ENCODE measurements around the gene LPCAT3.

GRCh38 chr12:6998715-6999451 is 19.4 kb downstream of the LPCAT3 start:
- TF ChIP-seq GATA2 (IDR thresholded peaks at IDR 0.05; ENCODE audit: low read depth, low read length) (no peak), GATA3 (IDR thresholded peaks at IDR 0.05; ENCODE audit: low read depth, low read length) (no peak)
